Adrenal gland (tissue), 12 donors: ENCODE data around the gene SYNE4. TPM values are rescaled to one million over a fixed set of nuclear protein-coding genes. Genes with fewer than 3 reads are reported as not detected.

Source experiments
- DNase-seq, 7 donors: peaks; one replicate each; pipeline ENCODE4 v3.0.0-alpha.2; 2019 to 2020
- H3K27ac ChIP-seq, 5 donors: fragments of 200-600 bp; sonication (generic) in 4 of 5; 1 replicate in 3 of 5; 2 replicates in 2 of 5; pipeline versions ENCODE4 v1.5.1 to v1.8.0; 2016 to 2020; ENCODE audit warnings: mild to moderate bottlenecking in 1 of 5
- H3K27me3 ChIP-seq: fragments of 200-600 bp; 2 replicates; pipeline ENCODE4 v1.8.0; 2021
- H3K36me3 ChIP-seq, 2 donors: fragments of 200-600 bp; replicated peaks in 1 of 2; 1 replicate in 1 of 2; 2 replicates in 1 of 2; pipeline versions ENCODE4 v1.5.1 to v1.8.0; 2018 to 2022
- H3K4me1 ChIP-seq, 2 donors: fragments of 200-600 bp; replicated peaks in 1 of 2; 1 replicate in 1 of 2; 2 replicates in 1 of 2; pipeline versions ENCODE4 v1.5.1 to v1.8.0; 2018 to 2021
- H3K4me3 ChIP-seq, 4 donors: fragments of 200-600 bp; sonication (generic) in 3 of 4; one replicate each; pipeline ENCODE4 v1.5.1; 2016 to 2018
- H3K9me3 ChIP-seq, 3 donors: fragments of 200-600 bp; sonication (generic) in 1 of 3; replicated peaks in 1 of 3; 1 replicate in 2 of 3; 2 replicates in 1 of 3; pipeline versions ENCODE4 v1.5.1 to v1.8.0; 2016 to 2021
- POLR2A ChIP-seq, 2 donors: fragments of 450-650 bp; IDR thresholded peaks; one replicate each; pipeline ENCODE4 v1.6.1; 2017; ENCODE audit warnings: antibody characterized with exemption in 2 of 2, mild to moderate bottlenecking in 2 of 2, moderate library complexity in 1 of 2
- WGBS, 4 donors: extraction: QIAGEN DNeasy Blood & Tissue Kit in 2 of 4; methylation state at CpG; one replicate each; pipeline versions ENCODE4 v1.1.5 to v1.1.7; 2013 to 2017; 5-methylcytosine and 5-hydroxymethylcytosine counted together
- intact Hi-C, 2 donors: fragments of 100-400 bp; cut with DNase I; formaldehyde crosslinking; loops; one replicate each; pipeline versions ENCODE4 v1.14.1 to v1.15.0; 2022 to 2023
- polyA plus RNA-seq, 3 donors: library from polyadenylated mRNA; stranded (reverse); fragments of 200-250 nt in 2 of 3; fragments of 350-450 nt in 1 of 3; fragmentation: Illumina TruSeq in 1 of 3; extraction: RNeasy Lipid Tissue Mini Kit (QIAGEN cat#74804) in 1 of 3; gene quantifications; one replicate each; pipeline ENCODE4 v1.2.3, GENCODE V29; 2013 to 2014
- small RNA-seq, 2 donors: library from RNA; depleted of rRNA; stranded (forward); fragments of <200 nt; gene quantifications; one replicate each; pipeline ENCODE3, GENCODE V24; 2016
- total RNA-seq, 9 donors: library from RNA; depleted of rRNA in 4 of 9; stranded (reverse); fragments of >200 nt in 4 of 9; fragments of 120-200 nt in 1 of 9; fragmentation: NEBNext Ultra II Directional in 1 of 9; extraction: Animal tissue kit (Norgen Biotek cat#: 25700) in 1 of 9; gene quantifications; one replicate each; pipeline versions ENCODE4 v1.1.0 to v1.2.4, GENCODE V29; 2013 to 2023
- TF ChIP-seq, protein P1 (sequence below), 6 experiments: fragments of 450-650 bp in 4 of 6; fragments of 200-600 bp in 2 of 6; sonication (generic) in 1 of 6; IDR thresholded peaks; 1 replicate in 5 of 6; 2 replicates in 1 of 6; pipeline versions ENCODE4 v1.5.1 to v1.8.0; 2016 to 2021; ENCODE audit warnings: antibody characterized with exemption in 6 of 6, mild to moderate bottlenecking in 2 of 6, moderate library complexity in 1 of 6
- donor health status: healthy with polysubstance abuse.
- donor health status: Bipolar disorder and iron deficiency.
- donor health status: DM: yes; HTN: yes; CAD: no.
- donor health status: DM: no; HTN: no; CAD: no.
- donor health status: DM: no; HTN: no; CAD: no.
- donor health status: DM: yes; HTN: yes; CAD: no.

The SYNE4 gene
- total and polyA plus RNA-seq, 12 donors: 0.14 to 3.0 (median 0.46) TPM; not detected in 3

GRCh38 chr19:35955881-35956634 lies 52.6 kb downstream of the SYNE4 start:
- intact Hi-C loops: no loop called here
- Histone ChIP-seq H3K36me3 (no peaks in the 10 kb centered on the region), H3K27me3 (peaks cover 20% of the 10 kb centered on the region), H3K27ac (no peak overlapping the region), H3K4me3 (no peak overlapping the region), H3K9me3 (no peaks in the 10 kb centered on the region), H3K4me1 (peaks cover 0 to 8% of the 10 kb centered on the region in 2 donors)
- TF ChIP-seq, protein P1, sequence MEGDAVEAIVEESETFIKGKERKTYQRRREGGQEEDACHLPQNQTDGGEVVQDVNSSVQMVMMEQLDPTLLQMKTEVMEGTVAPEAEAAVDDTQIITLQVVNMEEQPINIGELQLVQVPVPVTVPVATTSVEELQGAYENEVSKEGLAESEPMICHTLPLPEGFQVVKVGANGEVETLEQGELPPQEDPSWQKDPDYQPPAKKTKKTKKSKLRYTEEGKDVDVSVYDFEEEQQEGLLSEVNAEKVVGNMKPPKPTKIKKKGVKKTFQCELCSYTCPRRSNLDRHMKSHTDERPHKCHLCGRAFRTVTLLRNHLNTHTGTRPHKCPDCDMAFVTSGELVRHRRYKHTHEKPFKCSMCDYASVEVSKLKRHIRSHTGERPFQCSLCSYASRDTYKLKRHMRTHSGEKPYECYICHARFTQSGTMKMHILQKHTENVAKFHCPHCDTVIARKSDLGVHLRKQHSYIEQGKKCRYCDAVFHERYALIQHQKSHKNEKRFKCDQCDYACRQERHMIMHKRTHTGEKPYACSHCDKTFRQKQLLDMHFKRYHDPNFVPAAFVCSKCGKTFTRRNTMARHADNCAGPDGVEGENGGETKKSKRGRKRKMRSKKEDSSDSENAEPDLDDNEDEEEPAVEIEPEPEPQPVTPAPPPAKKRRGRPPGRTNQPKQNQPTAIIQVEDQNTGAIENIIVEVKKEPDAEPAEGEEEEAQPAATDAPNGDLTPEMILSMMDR (IDR thresholded peaks at IDR 0.05): no peak
- no peak for TF ChIP-seq POLR2A (IDR thresholded peaks at IDR 0.05)
- no peak for DNase-seq
- WGBS, 4 donors: 61 to 76% (median 69%) methylated on average over 6 of the region's 6 CpGs

Small RNA genes lying within 50 kb of the gene (small RNA-seq; reads per million reads assigned to genes)
- 0 reads per million in 2 donors for gene AF038458.1

Other genes starting within 250 kb of the SYNE4 start
- 10 to 100 TPM in 3 of 9 donors, 1 to 10 TPM in 5, under 1 TPM in 1; 0.54 to 30.9 (median 5.4) TPM for gene ARHGAP33, start 233.2 kb downstream of the SYNE4 start, total RNA-seq
- gene ARHGAP33, start 233.2 kb downstream of the SYNE4 start, polyA plus RNA-seq: 10 to 100 TPM in 2 of 3 donors, 1 to 10 TPM in 1; 1.2 to 90.3 (median 27.9) TPM
- gene PRODH2, start 196.0 kb downstream of the SYNE4 start, total RNA-seq: under 1 TPM in 1 of 9 donors, not detected in 8; 0.46 TPM
- under 1 TPM in 1 of 3 donors, not detected in 2; 0.07 TPM for gene PRODH2, start 196.0 kb downstream of the SYNE4 start, polyA plus RNA-seq
- under 1 TPM in 1 of 9 donors, not detected in 8; 0.31 TPM for gene NPHS1, start 156.3 kb downstream of the SYNE4 start, total RNA-seq
- gene NPHS1, start 156.3 kb downstream of the SYNE4 start, polyA plus RNA-seq: not detected
- gene KIRREL2, start 151.9 kb downstream of the SYNE4 start, total RNA-seq: under 1 TPM in 4 of 9 donors, not detected in 5; 0.06 to 0.32 (median 0.11) TPM
- under 1 TPM; 0.03 to 0.24 (median 0.15) TPM for gene KIRREL2, start 151.9 kb downstream of the SYNE4 start, polyA plus RNA-seq
- gene APLP1, start 140.2 kb downstream of the SYNE4 start, total RNA-seq: 10 to 100 TPM in 4 of 9 donors, 1 to 10 TPM in 5; 1.0 to 68.7 (median 8.6) TPM
- 100 to 1,000 TPM in 1 of 3 donors, 10 to 100 TPM in 2; 77.4 to 278 (median 89.7) TPM for gene APLP1, start 140.2 kb downstream of the SYNE4 start, polyA plus RNA-seq
- 10 to 100 TPM in 2 of 9 donors, 1 to 10 TPM in 7; 1.7 to 10.8 (median 6.7) TPM for gene NFKBID, start 108.3 kb downstream of the SYNE4 start, total RNA-seq
- gene NFKBID, start 108.3 kb downstream of the SYNE4 start, polyA plus RNA-seq: 10 to 100 TPM in 2 of 3 donors, 1 to 10 TPM in 1; 1.5 to 18.9 (median 14.7) TPM
- 10 to 100 TPM in 5 of 9 donors, 1 to 10 TPM in 3, not detected in 1; 3.1 to 24.3 (median 10.3) TPM for gene HCST, start 106.3 kb downstream of the SYNE4 start, total RNA-seq
- 10 to 100 TPM in 2 of 3 donors, 1 to 10 TPM in 1; 2.8 to 97.2 (median 41.4) TPM for gene HCST, start 106.3 kb downstream of the SYNE4 start, polyA plus RNA-seq
- gene TYROBP, start 100.5 kb downstream of the SYNE4 start, total RNA-seq: 100 to 1,000 TPM in 7 of 9 donors, 10 to 100 TPM in 2; 11.8 to 323 (median 138) TPM
- gene TYROBP, start 100.5 kb downstream of the SYNE4 start, polyA plus RNA-seq: 100 to 1,000 TPM in 2 of 3 donors, 10 to 100 TPM in 1; 83.9 to 291 (median 290) TPM
- gene LRFN3, start 72.4 kb downstream of the SYNE4 start, total RNA-seq: 10 to 100 TPM in 7 of 9 donors, 1 to 10 TPM in 2; 1.7 to 23.3 (median 15.5) TPM
- 1 to 10 TPM; 3.7 to 8.4 (median 7.1) TPM for gene LRFN3, start 72.4 kb downstream of the SYNE4 start, polyA plus RNA-seq
- 10 to 100 TPM; 19.5 to 68.9 (median 25.2) TPM for gene SDHAF1, start 13.6 kb downstream of the SYNE4 start, total RNA-seq
- 10 to 100 TPM; 13.7 to 19.2 (median 15.9) TPM for gene SDHAF1, start 13.6 kb downstream of the SYNE4 start, polyA plus RNA-seq
- gene ALKBH6, start 5.4 kb upstream of the SYNE4 start, total RNA-seq: 10 to 100 TPM; 16.8 to 30.6 (median 23.7) TPM
- gene ALKBH6, start 5.4 kb upstream of the SYNE4 start, polyA plus RNA-seq: 10 to 100 TPM; 18.5 to 39.8 (median 39.2) TPM
- 10 to 100 TPM in 2 of 9 donors, 1 to 10 TPM in 7; 1.3 to 12.5 (median 6.4) TPM for gene CLIP3, start 24.1 kb upstream of the SYNE4 start, total RNA-seq
- gene CLIP3, start 24.1 kb upstream of the SYNE4 start, polyA plus RNA-seq: 10 to 100 TPM in 2 of 3 donors, 1 to 10 TPM in 1; 8.3 to 20.1 (median 12.6) TPM
- gene THAP8, start 45.5 kb upstream of the SYNE4 start, total RNA-seq: 10 to 100 TPM in 3 of 9 donors, 1 to 10 TPM in 6; 3.2 to 15.9 (median 7.5) TPM
- gene THAP8, start 45.5 kb upstream of the SYNE4 start, polyA plus RNA-seq: 1 to 10 TPM; 3.2 to 6.0 (median 3.4) TPM
- gene WDR62, start 46.1 kb upstream of the SYNE4 start, total RNA-seq: 1 to 10 TPM in 2 of 9 donors, under 1 TPM in 6, not detected in 1; 0.12 to 2.0 (median 0.69) TPM
- 1 to 10 TPM in 1 of 3 donors, under 1 TPM in 2; 0.33 to 1.0 (median 0.77) TPM for gene WDR62, start 46.1 kb upstream of the SYNE4 start, polyA plus RNA-seq
- gene OVOL3, start 102.3 kb upstream of the SYNE4 start, total RNA-seq: not detected
- gene OVOL3, start 102.3 kb upstream of the SYNE4 start, polyA plus RNA-seq: not detected
- gene POLR2I, start 106.1 kb upstream of the SYNE4 start, total RNA-seq: 10 to 100 TPM; 38.0 to 88.3 (median 74.9) TPM
- gene POLR2I, start 106.1 kb upstream of the SYNE4 start, polyA plus RNA-seq: 100 to 1,000 TPM in 1 of 3 donors, 10 to 100 TPM in 2; 58.5 to 127 (median 69.9) TPM
- 100 to 1,000 TPM in 7 of 9 donors, 10 to 100 TPM in 2; 88.8 to 233 (median 126) TPM for gene TBCB, start 106.7 kb upstream of the SYNE4 start, total RNA-seq
- gene TBCB, start 106.7 kb upstream of the SYNE4 start, polyA plus RNA-seq: 100 to 1,000 TPM; 124 to 230 (median 201) TPM
- 100 to 1,000 TPM in 8 of 9 donors, 10 to 100 TPM in 1; 94.8 to 762 (median 298) TPM for gene CAPNS1, start 131.3 kb upstream of the SYNE4 start, total RNA-seq
- 100 to 1,000 TPM; 740 to 916 (median 745) TPM for gene CAPNS1, start 131.3 kb upstream of the SYNE4 start, polyA plus RNA-seq
- 100 to 1,000 TPM in 4 of 9 donors, 10 to 100 TPM in 5; 20.4 to 163 (median 71.4) TPM for gene COX7A1, start 143.6 kb upstream of the SYNE4 start, total RNA-seq
- 100 to 1,000 TPM in 2 of 3 donors, 10 to 100 TPM in 1; 31.3 to 232 (median 187) TPM for gene COX7A1, start 143.6 kb upstream of the SYNE4 start, polyA plus RNA-seq
- 1 to 10 TPM; 2.0 to 7.5 (median 4.1) TPM for gene ZNF565, start 205.9 kb upstream of the SYNE4 start, total RNA-seq
- gene ZNF565, start 205.9 kb upstream of the SYNE4 start, polyA plus RNA-seq: 1 to 10 TPM; 3.1 to 4.7 (median 3.5) TPM
- 100 to 1,000 TPM in 1 of 9 donors, 10 to 100 TPM in 8; 23.1 to 128 (median 41.0) TPM for gene ZNF146, start 206.3 kb upstream of the SYNE4 start, total RNA-seq
- gene ZNF146, start 206.3 kb upstream of the SYNE4 start, polyA plus RNA-seq: 10 to 100 TPM; 20.7 to 62.5 (median 22.4) TPM